HCT116 (cell line): ENCODE results near the gene SH3GL2. TPM values are rescaled to one million over a fixed set of nuclear protein-coding genes. Genes with fewer than 3 reads are reported as not detected.

Source experiments
- ATAC-seq: fragments of 200-7000 bp; cut with Tn5 transposase; 2 replicates; pipeline ENCODE4 v1.9.1; 2020; ENCODE audit warnings: mild to moderate bottlenecking, moderate library complexity
- BruUV-seq: library from RNA; stranded (reverse); fragments of 400-500 nt; replicated peaks from 2 replicates; lab custom pipeline; 2021; lab: Mats Ljungman, UMichigan
- CTCF ChIA-PET: fragments of 300-600 bp; sonication (Branson Sonifier 250); formaldehyde crosslinking; loops from one replicate; lab custom pipeline; 2021; ENCODE audit warnings: antibody characterized with exemption; lab: Charles Lee
- POLR2A ChIA-PET: fragments of 300-600, 350-600 bp; sonication (Branson Sonifier 250); formaldehyde crosslinking; loops from one replicate; lab custom pipeline; 2021; ENCODE audit warnings: antibody characterized with exemption; lab: Charles Lee
- RAD21 ChIA-PET, 2 experiments: fragments of 300-600 bp; sonication (Branson Sonifier 250); formaldehyde crosslinking; loops; one replicate each; lab custom pipeline; 2023; ENCODE audit warnings: low total read pairs in 2 of 2; ENCODE audit not compliant: uncharacterized antibody in 2 of 2, unreplicated experiment in 2 of 2, low non-redundant PET in 1 of 2; lab: Charles Lee
- DNase-seq: peaks from one replicate; pipeline ENCODE4 v3.0.0-alpha.2; 2010; ENCODE audit warnings: low read depth, low spot score
- H2AFZ ChIP-seq: fragments of 200-600 bp; shearing (Covaris generic), sonication (generic); 2 replicates; pipeline ENCODE4 v1.6.1; 2017; ENCODE audit warnings: low read depth, mixed run types, mixed read lengths, antibody characterized with exemption, low read length; ENCODE audit not compliant: poor library complexity, severe bottlenecking
- H3K27ac ChIP-seq: 2 replicates; pipeline ENCODE4 v1.5.1; 2012; ENCODE audit warnings: low read depth, low read length
- H3K27me3 ChIP-seq: fragments of 200-600 bp; sonication (generic); 2 replicates; pipeline ENCODE4 v1.6.1; 2016; ENCODE audit warnings: mixed run types, low read length, mixed read lengths; ENCODE audit not compliant: insufficient read depth
- H3K36me3 ChIP-seq, 2 experiments: fragments of 200-500 bp in 1 of 2; fragments of 200-600 bp in 1 of 2; sonication (Bioruptor generic) in 1 of 2; sonication (generic) in 1 of 2; 2 replicates each; pipeline versions ENCODE4 v1.5.1 to v1.6.1; 2014 to 2016; ENCODE audit warnings: low read length in 2 of 2, inconsistent platforms in 1 of 2, mixed read lengths in 1 of 2, mixed run types in 1 of 2; ENCODE audit not compliant: insufficient read depth in 2 of 2, control insufficient read depth in 1 of 2
- H3K4me1 ChIP-seq, 2 experiments: fragments of 200-600 bp in 1 of 2; sonication (generic) in 1 of 2; 2 replicates each; pipeline versions ENCODE4 v1.5.1 to v1.6.1; 2012 to 2017; ENCODE audit warnings: low read length in 2 of 2, inconsistent platforms in 1 of 2, mild to moderate bottlenecking in 1 of 2, mixed read lengths in 1 of 2, mixed run types in 1 of 2, moderate library complexity in 1 of 2; ENCODE audit not compliant: insufficient read depth in 2 of 2, control insufficient read depth in 1 of 2
- H3K4me2 ChIP-seq: fragments of 200-600 bp; sonication (generic); 2 replicates; pipeline ENCODE4 v1.6.1; 2017; ENCODE audit warnings: mixed run types, low read length, mixed read lengths
- H3K4me3 ChIP-seq, 2 experiments: fragments of 200-600 bp in 1 of 2; sonication (generic) in 1 of 2; replicated peaks in 1 of 2; 2 replicates each; pipeline ENCODE4 v1.5.1; 2011 to 2016; ENCODE audit warnings: low read length in 2 of 2, control low read depth in 1 of 2, low read depth in 1 of 2, mild to moderate bottlenecking in 1 of 2, mixed read lengths in 1 of 2, mixed run types in 1 of 2
- H3K79me2 ChIP-seq: fragments of 200-600 bp; sonication (generic); 2 replicates; pipeline ENCODE4 v1.6.1; 2017; ENCODE audit warnings: mild to moderate bottlenecking, mixed run types, low read length, moderate library complexity, mixed read lengths; ENCODE audit not compliant: insufficient read depth
- H3K9ac ChIP-seq: fragments of 200-600 bp; sonication (generic); 2 replicates; pipeline ENCODE4 v1.6.1; 2016; ENCODE audit warnings: low read length, mixed read lengths
- H3K9me2 ChIP-seq: fragments of 200-600 bp; sonication (generic), shearing (Covaris generic); 2 replicates; pipeline ENCODE4 v1.6.1; 2017; ENCODE audit warnings: mixed run types, mild to moderate bottlenecking, moderate library complexity; ENCODE audit not compliant: insufficient read depth
- H3K9me3 ChIP-seq, 2 experiments: fragments of 200-500 bp in 1 of 2; fragments of 200-600 bp in 1 of 2; sonication (Bioruptor generic) in 1 of 2; sonication (generic) in 1 of 2; 2 replicates each; pipeline ENCODE4 v1.6.1; 2014 to 2017; ENCODE audit warnings: low read length in 2 of 2, mixed read lengths in 2 of 2, inconsistent platforms in 1 of 2, low read depth in 1 of 2, mild to moderate bottlenecking in 1 of 2, mixed run types in 1 of 2, moderate library complexity in 1 of 2; ENCODE audit not compliant: control insufficient read depth in 1 of 2, insufficient read depth in 1 of 2
- H4K20me1 ChIP-seq: fragments of 200-600 bp; sonication (generic), shearing (Covaris generic); 2 replicates; pipeline ENCODE4 v1.6.1; 2017; ENCODE audit warnings: mixed run types, mild to moderate bottlenecking, moderate library complexity; ENCODE audit not compliant: insufficient read depth
- CBX3 ChIP-seq: IDR thresholded peaks from 2 replicates; pipeline ENCODE4 v1.6.1; 2012; ENCODE audit warnings: low read depth
- CEBPB ChIP-seq: IDR thresholded peaks from 2 replicates; pipeline ENCODE4 v1.6.1; 2012; ENCODE audit warnings: low read depth
- EGR1 ChIP-seq: IDR thresholded peaks from 2 replicates; pipeline ENCODE4 v1.6.1; 2012; ENCODE audit warnings: low read depth
- ELF1 ChIP-seq: IDR thresholded peaks from 2 replicates; pipeline ENCODE4 v1.6.1; 2012; ENCODE audit warnings: low read depth, borderline replicate concordance
- EZH2 ChIP-seq: fragments of 200-600 bp; sonication (generic); IDR thresholded peaks from 2 replicates; pipeline ENCODE4 v1.6.1; 2017; ENCODE audit warnings: antibody characterized with exemption, mixed run types
- EZH2phosphoT487 ChIP-seq: fragments of 200-600 bp; IDR thresholded peaks from 2 replicates; pipeline ENCODE4 v1.6.1; 2018; ENCODE audit warnings: antibody characterized with exemption, borderline replicate concordance
- FOSL1 ChIP-seq: IDR thresholded peaks from 2 replicates; pipeline ENCODE4 v1.6.1; 2012; ENCODE audit warnings: low read depth
- JUND ChIP-seq: IDR thresholded peaks from 2 replicates; pipeline ENCODE4 v1.6.1; 2012
- POLR2A ChIP-seq: IDR thresholded peaks from 2 replicates; pipeline ENCODE4 v1.7.0; 2011; ENCODE audit warnings: borderline replicate concordance; ENCODE audit not compliant: insufficient read depth, insufficient read length; ENCODE audit errors: extremely low read depth
- RAD21 ChIP-seq: IDR thresholded peaks from 2 replicates; pipeline ENCODE4 v1.6.1; 2012; ENCODE audit warnings: low read depth, mild to moderate bottlenecking
- SIN3A ChIP-seq: IDR thresholded peaks from 2 replicates; pipeline ENCODE4 v1.6.1; 2012; ENCODE audit warnings: low read depth
- SP1 ChIP-seq: IDR thresholded peaks from 2 replicates; pipeline ENCODE4 v1.6.1; 2012; ENCODE audit warnings: low read depth
- SRF ChIP-seq: IDR thresholded peaks from 2 replicates; pipeline ENCODE4 v1.6.1; 2012; ENCODE audit warnings: low read depth
- TCF7L2 ChIP-seq: IDR thresholded peaks from 2 replicates; pipeline ENCODE4 v1.7.0; 2011; ENCODE audit warnings: borderline replicate concordance, inconsistent platforms; ENCODE audit not compliant: insufficient read depth, insufficient read length; ENCODE audit errors: extremely low read depth
- ZFX ChIP-seq: fragments of 450-650 bp; IDR thresholded peaks from 2 replicates; pipeline ENCODE4 v1.6.1; 2017
- intact Hi-C: fragments of 100-400 bp; cut with micrococcal nuclease; formaldehyde crosslinking; loops from 2 replicates; pipeline ENCODE4 v1.10.0; 2022
- total RNA-seq: library from RNA; stranded (reverse); gene quantifications from one replicate; pipeline ENCODE4 v1.2.1, GENCODE V29; 2021; ENCODE audit not compliant: unreplicated experiment
- TF ChIP-seq, protein P1 (sequence below): IDR thresholded peaks from 2 replicates; pipeline ENCODE4 v1.6.1; 2012
- TF ChIP-seq, protein P2 (sequence below): IDR thresholded peaks from 2 replicates; pipeline ENCODE4 v1.6.1; 2011; ENCODE audit warnings: mild to moderate bottlenecking, low read length, moderate library complexity; ENCODE audit not compliant: insufficient replicate concordance; ENCODE audit errors: extremely low read depth
- TF ChIP-seq, protein P3 (sequence below): IDR thresholded peaks from 2 replicates; pipeline ENCODE4 v1.6.1; 2012; ENCODE audit warnings: low read depth

SH3GL2 gene
- total RNA-seq, 1 experiment from 2014 or later, result not detected

DNA sequence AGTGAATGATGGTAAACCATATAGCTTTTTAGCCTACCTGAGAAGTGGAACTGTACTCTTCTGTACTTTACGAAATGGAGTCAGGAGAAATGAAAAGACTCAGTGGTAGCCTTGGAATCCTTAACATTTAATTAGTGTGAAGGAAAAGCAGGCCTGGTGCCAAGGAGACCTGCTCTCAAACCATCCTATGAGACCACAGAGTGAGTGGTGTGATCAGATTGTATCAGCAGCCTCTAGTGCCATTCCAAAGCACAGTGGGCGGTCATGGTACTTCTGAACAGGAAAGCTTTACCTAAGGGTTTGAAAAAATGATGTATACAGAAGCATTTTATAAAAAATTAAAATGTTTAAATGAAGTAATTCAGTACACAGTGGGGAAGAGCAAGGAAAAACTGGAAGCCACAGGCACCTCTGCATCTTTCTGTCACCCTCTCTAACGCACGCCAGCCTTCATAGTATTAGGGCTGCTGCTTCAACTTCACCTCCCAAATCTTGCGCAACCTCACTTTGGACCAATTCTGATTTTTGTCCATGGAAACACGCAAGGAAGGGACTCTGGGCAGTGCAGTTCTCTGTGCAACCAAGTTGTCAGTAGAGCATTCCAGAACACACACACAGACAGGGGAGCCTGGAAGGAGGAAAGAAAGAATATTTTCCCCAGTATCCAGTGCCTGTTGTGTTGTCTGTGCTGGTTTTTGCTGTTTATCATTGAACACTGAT is 203.7 kb downstream of the SH3GL2 start:
- Histone ChIP-seq H3K79me2 (no peaks in the 10 kb centered on the region), H3K4me1 (no peaks in the 10 kb centered on the region), H3K9me3 (peaks cover 0 to 3% of the 10 kb centered on the region in 2 experiments; a peak in 2 of 4 replicates), H3K27me3 (no peaks in the 10 kb centered on the region), H3K9ac (no peak overlapping the region), H3K36me3 (no peaks in the 10 kb centered on the region)
- intact Hi-C loops, result loop anchor here (10.0 kb wide), 1 partner anchor 58 kb away; no protein-coding TSS in a partner anchor
- ATAC-seq, result no peak
- RAD21 ChIA-PET, result no interaction called here
- CTCF ChIA-PET, result interaction anchor here (0.8 kb wide), 1 partner anchor 12 kb away, joined by 3 read pairs; no protein-coding TSS in a partner anchor
- no peak for TF ChIP-seq EZH2phosphoT487
- TF ChIP-seq, protein P1, sequence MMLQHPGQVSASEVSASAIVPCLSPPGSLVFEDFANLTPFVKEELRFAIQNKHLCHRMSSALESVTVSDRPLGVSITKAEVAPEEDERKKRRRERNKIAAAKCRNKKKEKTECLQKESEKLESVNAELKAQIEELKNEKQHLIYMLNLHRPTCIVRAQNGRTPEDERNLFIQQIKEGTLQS, result no peak
- TF ChIP-seq SRF, result no peak
- TF ChIP-seq TCF7L2, result no peak
- TF ChIP-seq SP1, result no peak
- TF ChIP-seq FOSL1, result no peak
- TF ChIP-seq CEBPB, result no peak
- TF ChIP-seq RAD21, result no peak
- TF ChIP-seq EGR1, result no peak
- no peak for TF ChIP-seq CBX3
- no peak for TF ChIP-seq ELF1
- TF ChIP-seq ZFX, result no peak
- TF ChIP-seq, protein P2, sequence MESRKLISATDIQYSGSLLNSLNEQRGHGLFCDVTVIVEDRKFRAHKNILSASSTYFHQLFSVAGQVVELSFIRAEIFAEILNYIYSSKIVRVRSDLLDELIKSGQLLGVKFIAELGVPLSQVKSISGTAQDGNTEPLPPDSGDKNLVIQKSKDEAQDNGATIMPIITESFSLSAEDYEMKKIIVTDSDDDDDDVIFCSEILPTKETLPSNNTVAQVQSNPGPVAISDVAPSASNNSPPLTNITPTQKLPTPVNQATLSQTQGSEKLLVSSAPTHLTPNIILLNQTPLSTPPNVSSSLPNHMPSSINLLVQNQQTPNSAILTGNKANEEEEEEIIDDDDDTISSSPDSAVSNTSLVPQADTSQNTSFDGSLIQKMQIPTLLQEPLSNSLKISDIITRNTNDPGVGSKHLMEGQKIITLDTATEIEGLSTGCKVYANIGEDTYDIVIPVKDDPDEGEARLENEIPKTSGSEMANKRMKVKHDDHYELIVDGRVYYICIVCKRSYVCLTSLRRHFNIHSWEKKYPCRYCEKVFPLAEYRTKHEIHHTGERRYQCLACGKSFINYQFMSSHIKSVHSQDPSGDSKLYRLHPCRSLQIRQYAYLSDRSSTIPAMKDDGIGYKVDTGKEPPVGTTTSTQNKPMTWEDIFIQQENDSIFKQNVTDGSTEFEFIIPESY, result no peak
- TF ChIP-seq SIN3A, result no peak
- no peak for TF ChIP-seq JUND
- no peak for TF ChIP-seq EZH2
- TF ChIP-seq, protein P3, sequence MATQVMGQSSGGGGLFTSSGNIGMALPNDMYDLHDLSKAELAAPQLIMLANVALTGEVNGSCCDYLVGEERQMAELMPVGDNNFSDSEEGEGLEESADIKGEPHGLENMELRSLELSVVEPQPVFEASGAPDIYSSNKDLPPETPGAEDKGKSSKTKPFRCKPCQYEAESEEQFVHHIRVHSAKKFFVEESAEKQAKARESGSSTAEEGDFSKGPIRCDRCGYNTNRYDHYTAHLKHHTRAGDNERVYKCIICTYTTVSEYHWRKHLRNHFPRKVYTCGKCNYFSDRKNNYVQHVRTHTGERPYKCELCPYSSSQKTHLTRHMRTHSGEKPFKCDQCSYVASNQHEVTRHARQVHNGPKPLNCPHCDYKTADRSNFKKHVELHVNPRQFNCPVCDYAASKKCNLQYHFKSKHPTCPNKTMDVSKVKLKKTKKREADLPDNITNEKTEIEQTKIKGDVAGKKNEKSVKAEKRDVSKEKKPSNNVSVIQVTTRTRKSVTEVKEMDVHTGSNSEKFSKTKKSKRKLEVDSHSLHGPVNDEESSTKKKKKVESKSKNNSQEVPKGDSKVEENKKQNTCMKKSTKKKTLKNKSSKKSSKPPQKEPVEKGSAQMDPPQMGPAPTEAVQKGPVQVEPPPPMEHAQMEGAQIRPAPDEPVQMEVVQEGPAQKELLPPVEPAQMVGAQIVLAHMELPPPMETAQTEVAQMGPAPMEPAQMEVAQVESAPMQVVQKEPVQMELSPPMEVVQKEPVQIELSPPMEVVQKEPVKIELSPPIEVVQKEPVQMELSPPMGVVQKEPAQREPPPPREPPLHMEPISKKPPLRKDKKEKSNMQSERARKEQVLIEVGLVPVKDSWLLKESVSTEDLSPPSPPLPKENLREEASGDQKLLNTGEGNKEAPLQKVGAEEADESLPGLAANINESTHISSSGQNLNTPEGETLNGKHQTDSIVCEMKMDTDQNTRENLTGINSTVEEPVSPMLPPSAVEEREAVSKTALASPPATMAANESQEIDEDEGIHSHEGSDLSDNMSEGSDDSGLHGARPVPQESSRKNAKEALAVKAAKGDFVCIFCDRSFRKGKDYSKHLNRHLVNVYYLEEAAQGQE, result no peak
- TF ChIP-seq POLR2A, result no peak
- TF ChIP-seq, all 23 proteins: peak for 0
- H2AFZ ChIP-seq, result no peak overlapping the region
- no TSS peak for BruUV-seq
- H3K4me3 ChIP-seq, result no peak overlapping the region
- no peaks in the 10 kb centered on the region for H3K9me2 ChIP-seq
- no peak overlapping the region for H3K27ac ChIP-seq
- no peak overlapping the region for H3K4me2 ChIP-seq
- DNase-seq, result no peak
- POLR2A ChIA-PET, result no interaction called here
- no peaks in the 10 kb centered on the region for H4K20me1 ChIP-seq
